Brain microvascular endothelial cell (primary cell): ENCODE results near the gene ADPRHL1.

Experiments used
- DNase-seq: peaks from one replicate; pipeline ENCODE4 v3.0.0-alpha.2; 2020
- H3K27ac ChIP-seq: fragments of 250-450 bp; sonication (Bioruptor Pico); 2 replicates; pipeline ENCODE4 v1.5.1; 2020; ENCODE audit warnings: mild to moderate bottlenecking, moderate library complexity
- H3K27me3 ChIP-seq: fragments of 250-450 bp; sonication (Bioruptor Pico); replicated peaks from 2 replicates; pipeline ENCODE4 v1.5.1; 2020; ENCODE audit warnings: mild to moderate bottlenecking
- H3K36me3 ChIP-seq: fragments of 250-450 bp; sonication (Bioruptor Pico); replicated peaks from 2 replicates; pipeline ENCODE4 v1.5.1; 2020; ENCODE audit warnings: mild to moderate bottlenecking
- H3K4me3 ChIP-seq: 2 replicates; pipeline ENCODE4 v1.5.1; 2011; ENCODE audit warnings: low read depth, mild to moderate bottlenecking, control low read depth, low read length, moderate library complexity
- in situ Hi-C: cut with HindIII; loops from 2 replicates; pipeline ENCODE4 v1.10.0; 2017; ENCODE audit warnings: low sequenced_read_pairs, low pct_ligation_motif_present
- TF ChIP-seq, protein P1 (sequence below): IDR thresholded peaks from 2 replicates; pipeline ENCODE4 v1.5.1; 2011; ENCODE audit warnings: low read depth, mild to moderate bottlenecking, moderate library complexity, low read length, control low read depth, inconsistent platforms; ENCODE audit errors: missing control alignments

Gene ADPRHL1

DNA sequence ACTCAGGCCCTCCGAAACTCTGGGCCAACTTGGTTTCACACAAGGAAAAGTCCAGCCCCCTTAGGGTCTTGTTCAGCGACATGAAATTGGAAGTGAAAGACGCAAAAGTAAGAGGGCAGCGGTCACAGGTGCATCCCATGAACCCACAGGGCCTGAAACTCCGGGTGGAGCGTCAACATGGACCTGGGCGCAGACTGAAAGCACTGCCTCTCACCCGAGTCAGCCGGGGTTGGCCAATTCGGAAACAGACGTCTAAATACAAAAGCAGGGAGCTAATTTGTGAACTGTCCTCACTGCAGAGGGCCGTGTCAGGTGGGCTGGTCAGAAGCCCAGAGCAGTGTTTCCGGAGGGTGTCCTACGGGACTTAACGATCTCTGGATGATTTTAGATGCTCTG is 26.7 kb downstream of the ADPRHL1 start:
- in situ Hi-C loops: no loop called here
- TF ChIP-seq, protein P1, sequence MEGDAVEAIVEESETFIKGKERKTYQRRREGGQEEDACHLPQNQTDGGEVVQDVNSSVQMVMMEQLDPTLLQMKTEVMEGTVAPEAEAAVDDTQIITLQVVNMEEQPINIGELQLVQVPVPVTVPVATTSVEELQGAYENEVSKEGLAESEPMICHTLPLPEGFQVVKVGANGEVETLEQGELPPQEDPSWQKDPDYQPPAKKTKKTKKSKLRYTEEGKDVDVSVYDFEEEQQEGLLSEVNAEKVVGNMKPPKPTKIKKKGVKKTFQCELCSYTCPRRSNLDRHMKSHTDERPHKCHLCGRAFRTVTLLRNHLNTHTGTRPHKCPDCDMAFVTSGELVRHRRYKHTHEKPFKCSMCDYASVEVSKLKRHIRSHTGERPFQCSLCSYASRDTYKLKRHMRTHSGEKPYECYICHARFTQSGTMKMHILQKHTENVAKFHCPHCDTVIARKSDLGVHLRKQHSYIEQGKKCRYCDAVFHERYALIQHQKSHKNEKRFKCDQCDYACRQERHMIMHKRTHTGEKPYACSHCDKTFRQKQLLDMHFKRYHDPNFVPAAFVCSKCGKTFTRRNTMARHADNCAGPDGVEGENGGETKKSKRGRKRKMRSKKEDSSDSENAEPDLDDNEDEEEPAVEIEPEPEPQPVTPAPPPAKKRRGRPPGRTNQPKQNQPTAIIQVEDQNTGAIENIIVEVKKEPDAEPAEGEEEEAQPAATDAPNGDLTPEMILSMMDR: no peak
- no peak overlapping the region for H3K27ac ChIP-seq
- no peak overlapping the region for H3K4me3 ChIP-seq
- no peak for DNase-seq
- H3K27me3 ChIP-seq: no peaks in the 10 kb centered on the region
- H3K36me3 ChIP-seq: no peaks in the 10 kb centered on the region

DNA sequence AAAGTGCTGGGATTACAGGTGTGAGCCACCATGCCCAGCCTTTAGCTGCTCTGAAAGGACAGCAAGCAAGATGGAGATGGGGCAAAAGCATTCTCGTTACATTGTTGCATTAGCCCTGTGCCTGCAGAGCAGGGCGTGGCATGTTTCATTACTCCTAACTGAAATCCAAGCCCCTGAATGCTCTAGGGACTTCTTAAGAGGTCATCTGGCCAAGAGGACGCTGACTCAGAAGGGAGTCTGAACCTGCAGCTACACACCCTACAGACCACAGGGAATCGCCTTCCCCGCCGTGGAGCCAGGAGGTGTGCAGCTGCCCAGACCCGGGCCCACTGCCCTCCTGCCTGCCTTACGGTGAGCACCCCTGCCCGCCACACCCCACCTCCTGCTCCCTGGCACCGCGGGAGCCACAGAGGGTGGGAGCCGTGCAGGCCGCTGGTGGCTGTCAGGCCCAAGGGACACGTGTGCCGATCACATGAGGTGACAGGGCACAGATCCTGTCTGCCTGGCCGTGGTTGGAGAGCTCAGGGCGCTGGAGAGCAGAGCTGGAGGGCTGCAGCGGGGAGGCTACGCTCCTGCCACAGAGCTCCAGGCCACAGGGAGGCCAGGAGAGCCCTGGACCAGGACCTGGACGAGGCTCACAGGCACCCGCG is 27.2 kb downstream of the ADPRHL1 start:
- H3K27ac ChIP-seq: no peak overlapping the region
- in situ Hi-C loops: no loop called here
- TF ChIP-seq, protein P1: no peak
- no peak overlapping the region for H3K4me3 ChIP-seq
- no peaks in the 10 kb centered on the region for H3K36me3 ChIP-seq
- H3K27me3 ChIP-seq: no peaks in the 10 kb centered on the region
- no peak for DNase-seq

DNA sequence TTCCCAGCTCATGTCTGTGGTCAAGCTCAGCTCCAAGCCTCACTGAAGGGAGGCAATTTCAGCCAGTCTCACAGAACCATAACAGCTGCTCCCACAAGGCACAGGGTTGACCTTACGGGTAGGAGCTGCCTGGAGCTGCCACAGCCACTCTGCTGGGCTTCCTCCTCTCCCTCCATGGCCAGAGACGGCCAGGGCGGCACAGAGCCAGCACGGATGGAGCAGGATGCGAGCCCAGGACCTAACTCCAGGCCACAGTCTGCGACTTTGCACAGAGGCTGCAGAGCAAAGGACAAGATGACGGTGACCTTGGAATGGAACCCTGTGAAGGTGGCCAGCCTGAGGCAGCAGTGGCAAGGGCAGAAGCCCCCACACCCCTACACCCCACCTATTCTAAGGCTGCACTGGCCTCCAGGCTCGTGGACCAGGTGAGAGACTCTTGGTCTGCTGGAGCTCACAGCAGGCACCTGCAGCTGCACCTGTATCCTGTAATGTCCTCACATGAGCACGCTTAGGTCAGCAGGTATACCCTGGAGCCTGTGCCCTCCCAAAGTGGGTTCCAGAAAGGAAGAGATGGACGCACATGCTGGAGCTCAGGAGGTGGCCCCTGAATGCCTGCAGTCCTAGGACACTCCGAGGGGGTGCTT is 29.6 kb downstream of the ADPRHL1 start:
- in situ Hi-C loops: no loop called here
- H3K36me3 ChIP-seq: no peaks in the 10 kb centered on the region

DNA sequence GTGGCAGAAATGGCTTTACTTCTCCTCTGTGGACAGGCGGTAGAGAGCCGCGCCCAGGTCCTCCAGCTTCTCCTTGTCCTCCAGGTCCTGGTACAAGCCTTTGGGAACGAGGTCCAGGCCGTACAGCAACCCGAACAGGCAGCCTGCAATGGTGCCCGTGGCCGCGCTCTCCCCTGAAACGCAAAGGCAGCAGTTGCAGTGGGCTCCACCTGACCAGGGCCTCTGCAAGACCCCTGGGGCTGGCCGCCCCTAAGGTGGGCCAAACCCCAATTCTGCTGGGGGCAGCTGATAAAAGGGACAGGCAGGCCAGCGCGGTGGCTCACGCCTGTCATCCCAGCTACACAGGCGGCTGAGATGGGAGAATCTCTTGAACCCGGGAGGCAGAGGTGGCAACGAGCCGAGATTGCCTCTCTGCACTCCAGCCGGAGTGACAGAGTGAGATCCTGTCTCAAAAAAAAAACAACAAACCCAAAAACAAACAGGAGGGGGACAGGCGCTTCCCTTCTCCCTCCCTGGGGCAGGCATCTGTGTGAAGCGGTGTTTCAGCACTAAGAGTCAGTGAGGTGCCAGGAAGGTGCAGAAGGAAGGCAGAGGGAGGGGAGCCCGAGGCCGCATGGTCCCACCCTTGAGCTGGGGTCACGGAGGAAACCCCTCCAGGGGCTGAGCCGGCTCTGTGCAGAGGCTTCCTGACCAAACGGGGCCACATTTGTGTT is 30.3 kb downstream of the ADPRHL1 start:
- in situ Hi-C loops: no loop called here
- TF ChIP-seq, protein P1: no peak
- DNase-seq: no peak

More for the DNA sequence above, 29.6 kb downstream of the ADPRHL1 start:
- TF ChIP-seq, protein P1: no peak
- H3K27ac ChIP-seq: no peak overlapping the region
- H3K4me3 ChIP-seq: no peak overlapping the region
- DNase-seq: no peak
- H3K27me3 ChIP-seq: no peaks in the 10 kb centered on the region

DNA sequence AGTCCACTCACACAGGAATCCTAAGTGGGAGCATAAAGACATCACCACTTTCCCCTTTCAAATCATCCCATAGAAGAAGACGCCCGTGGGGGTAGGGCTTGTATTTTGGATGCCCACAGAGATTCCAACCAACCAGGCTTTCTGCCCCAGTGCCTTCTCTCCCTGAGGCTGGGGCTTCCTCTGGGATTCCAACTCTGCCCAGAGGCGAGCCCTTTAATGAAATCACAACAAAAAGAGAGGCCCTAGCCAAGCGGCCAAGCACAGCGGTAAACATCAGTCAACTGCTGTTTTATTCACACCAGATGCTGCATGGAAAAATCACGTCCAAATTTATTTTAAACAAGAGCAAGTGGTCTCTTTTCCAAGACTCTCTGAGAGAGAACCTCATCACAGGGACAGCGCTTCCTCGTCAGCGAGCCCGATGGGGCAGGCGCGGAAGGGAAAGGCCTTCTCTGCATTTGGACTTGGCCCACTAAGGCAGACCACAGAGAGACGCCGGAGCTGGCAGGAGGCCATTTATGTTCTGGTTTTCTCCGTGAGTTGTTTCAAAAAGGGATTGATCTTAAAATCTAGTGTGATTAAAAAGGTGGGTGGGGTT is 31.5 kb downstream of the ADPRHL1 start:
- H3K27ac ChIP-seq: no peak overlapping the region

More for the DNA sequence above, 30.3 kb downstream of the ADPRHL1 start:
- H3K4me3 ChIP-seq: no peak overlapping the region
- H3K27ac ChIP-seq: no peak overlapping the region
- H3K27me3 ChIP-seq: no peaks in the 10 kb centered on the region
- no peaks in the 10 kb centered on the region for H3K36me3 ChIP-seq

More for the DNA sequence above, 31.5 kb downstream of the ADPRHL1 start:
- no peak for DNase-seq
- Histone ChIP-seq H3K27me3 (no peaks in the 10 kb centered on the region), H3K4me3 (no peak overlapping the region), H3K36me3 (no peaks in the 10 kb centered on the region)
- in situ Hi-C loops: no loop called here
- TF ChIP-seq, protein P1: no peak
